Measurements from ENCODE around the gene MED12L.

The MED12L gene

DNA sequence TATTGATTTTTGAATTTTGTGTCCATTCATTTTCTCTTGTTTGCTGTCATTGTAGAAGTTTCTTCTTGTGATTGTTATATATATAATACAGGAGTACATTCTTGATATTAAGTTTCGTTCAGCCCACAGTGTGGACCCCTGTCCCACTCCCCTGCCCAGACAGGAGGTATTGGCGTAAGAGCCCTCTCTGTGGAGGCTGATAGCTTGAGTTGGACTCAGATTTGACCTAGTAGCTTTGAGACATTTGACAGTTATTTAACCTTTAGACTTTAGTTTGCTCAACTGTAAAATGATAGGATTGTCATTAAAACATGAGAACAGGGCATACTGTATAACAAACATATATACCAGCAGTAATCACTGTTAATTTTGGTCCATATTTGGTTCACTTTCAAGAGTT, 90.5 kb downstream of the MED12L start:
- ATAC-seq, result no peak
- TF ChIP-seq PPARA (CRISPR knock-in tag; IDR thresholded peaks at IDR 0.05; ENCODE audit: borderline replicate concordance) (no peak), ZC3H10 (CRISPR knock-in tag; IDR thresholded peaks at IDR 0.05) (no peak), TSHZ2 (CRISPR knock-in tag; IDR thresholded peaks at IDR 0.05) (no peak), ARNTL (CRISPR knock-in tag; IDR thresholded peaks at IDR 0.05; ENCODE audit: borderline replicate concordance, low read depth) (no peak), OSR1 (CRISPR knock-in tag; IDR thresholded peaks at IDR 0.05) (no peak), RARB (CRISPR knock-in tag; IDR thresholded peaks at IDR 0.05) (no peak), ZFP30 (CRISPR knock-in tag; IDR thresholded peaks at IDR 0.05) (no peak), ZNF70 (CRISPR knock-in tag; IDR thresholded peaks at IDR 0.05) (no peak), POU6F1 (CRISPR knock-in tag; IDR thresholded peaks at IDR 0.05; ENCODE audit: borderline replicate concordance, low read depth) (no peak), ESRRG (CRISPR knock-in tag; IDR thresholded peaks at IDR 0.05) (no peak), CSDC2 (CRISPR knock-in tag; IDR thresholded peaks at IDR 0.05) (no peak), SNAI2 (CRISPR knock-in tag; IDR thresholded peaks at IDR 0.05) (no peak), ZNF8 (CRISPR knock-in tag; IDR thresholded peaks at IDR 0.05) (no peak), TOX (CRISPR knock-in tag; IDR thresholded peaks at IDR 0.05; ENCODE audit: borderline replicate concordance) (no peak), ZFP3 (CRISPR knock-in tag; IDR thresholded peaks at IDR 0.05) (no peak), BACH2 (CRISPR knock-in tag; IDR thresholded peaks at IDR 0.05; ENCODE audit: borderline replicate concordance) (no peak)
- TF ChIP-seq, protein P1, sequence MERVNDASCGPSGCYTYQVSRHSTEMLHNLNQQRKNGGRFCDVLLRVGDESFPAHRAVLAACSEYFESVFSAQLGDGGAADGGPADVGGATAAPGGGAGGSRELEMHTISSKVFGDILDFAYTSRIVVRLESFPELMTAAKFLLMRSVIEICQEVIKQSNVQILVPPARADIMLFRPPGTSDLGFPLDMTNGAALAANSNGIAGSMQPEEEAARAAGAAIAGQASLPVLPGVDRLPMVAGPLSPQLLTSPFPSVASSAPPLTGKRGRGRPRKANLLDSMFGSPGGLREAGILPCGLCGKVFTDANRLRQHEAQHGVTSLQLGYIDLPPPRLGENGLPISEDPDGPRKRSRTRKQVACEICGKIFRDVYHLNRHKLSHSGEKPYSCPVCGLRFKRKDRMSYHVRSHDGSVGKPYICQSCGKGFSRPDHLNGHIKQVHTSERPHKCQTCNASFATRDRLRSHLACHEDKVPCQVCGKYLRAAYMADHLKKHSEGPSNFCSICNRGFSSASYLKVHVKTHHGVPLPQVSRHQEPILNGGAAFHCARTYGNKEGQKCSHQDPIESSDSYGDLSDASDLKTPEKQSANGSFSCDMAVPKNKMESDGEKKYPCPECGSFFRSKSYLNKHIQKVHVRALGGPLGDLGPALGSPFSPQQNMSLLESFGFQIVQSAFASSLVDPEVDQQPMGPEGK (CRISPR knock-in tag; IDR thresholded peaks at IDR 0.05; ENCODE audit: borderline replicate concordance), result no peak
- TF ChIP-seq, protein P2, sequence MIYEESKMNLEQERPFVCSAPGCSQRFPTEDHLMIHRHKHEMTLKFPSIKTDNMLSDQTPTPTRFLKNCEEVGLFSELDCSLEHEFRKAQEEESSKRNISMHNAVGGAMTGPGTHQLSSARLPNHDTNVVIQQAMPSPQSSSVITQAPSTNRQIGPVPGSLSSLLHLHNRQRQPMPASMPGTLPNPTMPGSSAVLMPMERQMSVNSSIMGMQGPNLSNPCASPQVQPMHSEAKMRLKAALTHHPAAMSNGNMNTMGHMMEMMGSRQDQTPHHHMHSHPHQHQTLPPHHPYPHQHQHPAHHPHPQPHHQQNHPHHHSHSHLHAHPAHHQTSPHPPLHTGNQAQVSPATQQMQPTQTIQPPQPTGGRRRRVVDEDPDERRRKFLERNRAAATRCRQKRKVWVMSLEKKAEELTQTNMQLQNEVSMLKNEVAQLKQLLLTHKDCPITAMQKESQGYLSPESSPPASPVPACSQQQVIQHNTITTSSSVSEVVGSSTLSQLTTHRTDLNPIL (CRISPR knock-in tag; IDR thresholded peaks at IDR 0.05; ENCODE audit: low read depth), result no peak

- ATAC-seq, result no peak
- no peak for TF ChIP-seq ZC3H10 (CRISPR knock-in tag; IDR thresholded peaks at IDR 0.05)
- TF ChIP-seq TCF4 (CRISPR knock-in tag; IDR thresholded peaks at IDR 0.05; ENCODE audit: borderline replicate concordance), result no peak
- no peak for TF ChIP-seq CSDC2 (CRISPR knock-in tag; IDR thresholded peaks at IDR 0.05)
- TF ChIP-seq, protein P1 (CRISPR knock-in tag; IDR thresholded peaks at IDR 0.05; ENCODE audit: borderline replicate concordance), result no peak
- no peak for TF ChIP-seq ZNF8 (CRISPR knock-in tag; IDR thresholded peaks at IDR 0.05)
- no peak for TF ChIP-seq TSHZ2 (CRISPR knock-in tag; IDR thresholded peaks at IDR 0.05)
- no peak for TF ChIP-seq ZNF70 (CRISPR knock-in tag; IDR thresholded peaks at IDR 0.05)
- TF ChIP-seq ZFP3 (CRISPR knock-in tag; IDR thresholded peaks at IDR 0.05), result no peak
- TF ChIP-seq, protein P2 (CRISPR knock-in tag; IDR thresholded peaks at IDR 0.05; ENCODE audit: low read depth), result no peak
- no peak for TF ChIP-seq ARNTL (CRISPR knock-in tag; IDR thresholded peaks at IDR 0.05; ENCODE audit: borderline replicate concordance, low read depth)
- TF ChIP-seq OSR1 (CRISPR knock-in tag; IDR thresholded peaks at IDR 0.05), result no peak
- no peak for TF ChIP-seq POU6F1 (CRISPR knock-in tag; IDR thresholded peaks at IDR 0.05; ENCODE audit: borderline replicate concordance, low read depth)
- no peak for TF ChIP-seq BACH2 (CRISPR knock-in tag; IDR thresholded peaks at IDR 0.05; ENCODE audit: borderline replicate concordance)
- TF ChIP-seq ESRRG (CRISPR knock-in tag; IDR thresholded peaks at IDR 0.05), result no peak
- TF ChIP-seq RARB (CRISPR knock-in tag; IDR thresholded peaks at IDR 0.05), result no peak
- TF ChIP-seq ZNF565 (CRISPR knock-in tag; conservative IDR thresholded peaks at IDR 0.05; ENCODE audit: low read depth), result no peak
- TF ChIP-seq TOX (CRISPR knock-in tag; IDR thresholded peaks at IDR 0.05; ENCODE audit: borderline replicate concordance), result no peak
- TF ChIP-seq PPARA (CRISPR knock-in tag; IDR thresholded peaks at IDR 0.05; ENCODE audit: borderline replicate concordance), result no peak
Observed at GRCh38 chr3:151178208-151178845, 92.9 kb downstream of the MED12L start.
